SU-DHL-6 (cell line): ENCODE results near the gene IRX5.

Source experiments
- CTCF ChIP-seq: fragments of 200-600 bp; sonication (generic); IDR thresholded peaks from one replicate; pipeline ENCODE4 v1.5.1; 2017; ENCODE audit warnings: antibody characterized with exemption, mild to moderate bottlenecking, low read length, moderate library complexity; ENCODE audit not compliant: insufficient read depth, poor library complexity, severe bottlenecking
- EZH2phosphoT487 ChIP-seq: fragments of 200-600 bp; sonication (generic), shearing (Covaris generic); conservative IDR thresholded peaks from 2 replicates; pipeline ENCODE4 v1.6.1; 2018; ENCODE audit warnings: mild to moderate bottlenecking, antibody characterized with exemption, low read length, moderate library complexity, mixed read lengths

GRCh38 chr16:54931120-54932014 lies 702 bp downstream of the IRX5 start:
- no peak for TF ChIP-seq CTCF
- no peak for TF ChIP-seq EZH2phosphoT487
